T-helper 2 cell treated with Interferon-gamma antibody and Interleukin-4, amounts not matched to agents 5 μg/mL and 100 μg/mL, for 36 hours (primary cell): ENCODE data around the gene ZNF467.

Source experiments
- DNase-seq: peaks from one replicate; pipeline ENCODE4 v3.0.0; 2021; ENCODE audit warnings: low spot score
- H3K27ac Mint-ChIP-seq: one replicate; pipeline ENCODE4 v1.8.0; 2021; ENCODE audit warnings: mild to moderate bottlenecking, mixed read lengths
- H3K27me3 Mint-ChIP-seq: one replicate; pipeline ENCODE4 v1.8.0; 2021; ENCODE audit warnings: low read depth, mixed read lengths
- H3K36me3 Mint-ChIP-seq: one replicate; pipeline ENCODE4 v1.8.0; 2021; ENCODE audit warnings: low read depth, mixed read lengths
- H3K4me1 Mint-ChIP-seq: one replicate; pipeline ENCODE4 v1.8.0; 2021; ENCODE audit warnings: low read depth, mixed read lengths
- H3K4me3 Mint-ChIP-seq: one replicate; pipeline ENCODE4 v1.8.0; 2022; ENCODE audit warnings: mild to moderate bottlenecking, moderate library complexity, mixed read lengths
- H3K9me3 Mint-ChIP-seq: one replicate; pipeline ENCODE4 v1.8.0; 2021; ENCODE audit warnings: mixed read lengths

Gene ZNF467

GRCh38 chr7:149764481-149765398 lies 8.6 kb downstream of the ZNF467 start:
- Mint-ChIP-seq H3K27ac (no peak overlapping the region), H3K4me3 (no peak overlapping the region), H3K36me3 (no peaks in the 10 kb centered on the region)

DNA sequence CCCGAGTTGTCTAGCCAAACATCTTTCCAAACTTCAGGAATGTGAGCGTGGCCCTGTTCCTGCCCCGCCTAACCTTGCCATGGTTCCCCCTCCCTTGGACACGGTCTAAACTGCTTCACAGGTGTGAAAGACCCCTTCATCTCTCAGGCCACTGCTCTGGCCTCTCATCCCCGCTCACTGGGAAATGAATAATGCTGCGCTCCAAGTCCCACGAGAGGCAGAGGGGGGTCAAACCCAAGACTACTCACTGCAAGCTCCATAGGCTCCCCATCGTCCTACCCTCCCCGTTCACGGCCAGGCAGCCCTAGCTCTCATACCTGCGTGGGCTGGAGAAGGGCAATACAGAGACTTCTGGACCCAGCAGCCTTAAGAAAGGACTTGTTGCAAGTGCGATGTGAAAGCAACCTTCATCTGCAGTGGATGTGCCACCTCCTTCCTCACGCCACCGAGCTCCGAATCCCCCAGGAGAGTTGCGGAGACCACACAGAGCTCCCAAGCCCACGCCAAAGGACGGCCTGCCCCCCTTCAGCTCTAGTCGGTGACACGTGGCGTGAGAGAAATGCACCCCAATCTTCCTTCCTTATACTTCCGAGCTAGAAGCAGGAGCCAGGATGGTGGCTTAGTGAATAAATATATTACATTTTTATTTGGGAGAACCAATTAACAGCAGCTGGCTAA lies 9.7 kb downstream of the ZNF467 start:
- Mint-ChIP-seq H3K4me1 (no peaks in the 10 kb centered on the region), H3K27me3 (peaks cover 9% of the 10 kb centered on the region), H3K9me3 (no peaks in the 10 kb centered on the region), H3K4me3 (no peak overlapping the region), H3K27ac (no peak overlapping the region), H3K36me3 (no peaks in the 10 kb centered on the region)
- DNase-seq: no peak

More at GRCh38 chr7:149764481-149765398, 8.6 kb downstream of the ZNF467 start:
- no peak for DNase-seq
- Mint-ChIP-seq H3K4me1 (no peaks in the 10 kb centered on the region), H3K9me3 (no peaks in the 10 kb centered on the region), H3K27me3 (peaks cover 10% of the 10 kb centered on the region)

DNA sequence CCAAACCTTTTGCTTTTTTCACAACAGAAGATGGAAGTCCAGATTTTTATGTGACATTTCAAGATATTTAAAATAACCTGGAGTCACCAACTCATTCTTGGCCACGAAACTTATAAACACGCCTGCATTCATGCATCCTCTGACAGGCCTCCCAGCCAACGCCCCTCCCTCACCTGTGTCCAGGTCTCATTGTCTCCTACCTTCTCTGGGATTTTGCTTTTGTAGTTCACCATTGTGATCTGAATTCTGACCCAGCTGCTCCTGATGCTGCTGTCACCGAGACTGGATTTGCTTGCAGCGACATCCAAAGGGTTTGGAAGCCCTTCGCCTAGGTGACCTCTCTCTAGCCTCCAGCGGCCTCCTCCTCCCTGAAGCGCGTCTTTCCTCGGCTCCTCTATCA lies 10.8 kb downstream of the ZNF467 start:
- no peak overlapping the region for H3K4me3 Mint-ChIP-seq
- no peak for DNase-seq
- no peaks in the 10 kb centered on the region for H3K27me3 Mint-ChIP-seq
- no peaks in the 10 kb centered on the region for H3K4me1 Mint-ChIP-seq
- H3K36me3 Mint-ChIP-seq: no peaks in the 10 kb centered on the region
- H3K27ac Mint-ChIP-seq: no peak overlapping the region
- no peaks in the 10 kb centered on the region for H3K9me3 Mint-ChIP-seq

GRCh38 chr7:149762089-149762488 lies 11.3 kb downstream of the ZNF467 start:
- no peaks in the 10 kb centered on the region for H3K4me1 Mint-ChIP-seq
- H3K27ac Mint-ChIP-seq: no peak overlapping the region
- H3K9me3 Mint-ChIP-seq: no peaks in the 10 kb centered on the region
- H3K4me3 Mint-ChIP-seq: no peak overlapping the region
- no peak for DNase-seq
- H3K36me3 Mint-ChIP-seq: no peaks in the 10 kb centered on the region
- no peaks in the 10 kb centered on the region for H3K27me3 Mint-ChIP-seq

GRCh38 chr7:149761307-149761706 lies 12.1 kb downstream of the ZNF467 start:
- Mint-ChIP-seq H3K9me3 (no peaks in the 10 kb centered on the region), H3K27me3 (no peaks in the 10 kb centered on the region), H3K4me1 (no peaks in the 10 kb centered on the region), H3K36me3 (no peaks in the 10 kb centered on the region), H3K4me3 (no peak overlapping the region), H3K27ac (no peak overlapping the region)
- no peak for DNase-seq

DNA sequence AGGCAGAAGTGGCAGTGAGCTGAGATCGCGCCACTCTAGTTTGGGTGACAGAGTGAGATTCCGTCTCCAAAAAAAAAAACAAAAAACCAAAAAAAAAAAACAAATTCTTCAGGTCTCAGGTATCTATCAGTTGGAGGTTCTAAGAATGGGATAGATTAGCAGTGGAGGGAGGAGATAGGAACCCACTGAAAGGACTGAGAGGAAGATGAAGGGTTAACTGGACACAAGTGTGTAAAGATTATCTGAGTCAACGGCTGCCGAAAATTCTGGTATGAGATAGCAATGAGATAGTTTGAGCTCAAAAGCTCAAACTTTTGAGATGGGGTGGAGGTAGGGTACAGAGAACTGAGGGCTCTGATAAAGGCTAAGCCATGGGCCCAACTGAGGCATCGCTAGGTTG lies 12.8 kb downstream of the ZNF467 start:
- Mint-ChIP-seq H3K36me3 (no peaks in the 10 kb centered on the region), H3K4me3 (no peak overlapping the region)
- no peak for DNase-seq

DNA sequence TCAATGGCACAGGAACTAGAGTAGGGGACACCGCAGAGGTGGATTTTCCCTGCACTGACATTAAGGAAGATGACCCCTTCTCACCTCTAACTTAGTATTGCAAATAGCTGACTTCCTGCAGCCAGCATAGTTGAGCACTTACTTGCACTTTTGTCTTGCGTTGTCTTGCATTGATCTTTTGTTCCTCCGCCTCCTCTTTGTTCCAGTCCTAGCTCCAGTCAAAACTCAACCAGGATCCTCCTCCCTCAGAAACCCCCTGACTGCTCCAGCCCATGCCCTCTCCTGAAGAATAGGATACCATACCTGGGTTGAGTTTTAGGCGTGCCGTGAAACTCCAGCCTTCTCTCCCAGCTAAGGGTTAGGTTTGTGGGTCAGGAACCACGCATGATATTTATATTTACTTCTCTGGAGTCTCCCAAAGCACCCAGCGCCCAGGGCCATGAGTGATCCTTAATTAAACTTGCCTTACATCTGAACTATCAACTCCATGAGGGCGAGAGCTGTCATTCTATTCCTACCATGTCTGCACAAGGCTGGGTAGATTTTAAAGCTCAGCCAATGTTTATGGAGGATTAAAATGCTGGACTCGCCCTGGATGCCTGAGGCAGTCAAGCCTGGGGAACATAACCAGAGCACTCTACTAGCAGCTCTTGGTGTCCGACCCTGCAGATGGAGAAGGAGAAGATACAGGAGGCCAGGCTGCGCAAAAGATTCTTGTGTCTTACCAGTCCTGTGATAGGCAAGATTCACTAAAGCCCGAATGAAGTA lies 14.1 kb downstream of the ZNF467 start:
- Mint-ChIP-seq H3K9me3 (no peaks in the 10 kb centered on the region), H3K27ac (no peak overlapping the region), H3K27me3 (no peaks in the 10 kb centered on the region), H3K36me3 (no peaks in the 10 kb centered on the region), H3K4me1 (no peaks in the 10 kb centered on the region), H3K4me3 (no peak overlapping the region)
- DNase-seq: no peak

More for the DNA sequence above, 12.8 kb downstream of the ZNF467 start:
- no peaks in the 10 kb centered on the region for H3K9me3 Mint-ChIP-seq
- H3K27me3 Mint-ChIP-seq: no peaks in the 10 kb centered on the region
- no peak overlapping the region for H3K27ac Mint-ChIP-seq
- no peaks in the 10 kb centered on the region for H3K4me1 Mint-ChIP-seq

- no peak overlapping the region for H3K4me3 Mint-ChIP-seq
- H3K27ac Mint-ChIP-seq: no peak overlapping the region
- H3K27me3 Mint-ChIP-seq: no peaks in the 10 kb centered on the region
Measured at GRCh38 chr7:149753375-149754233, 19.8 kb downstream of the ZNF467 start.

DNA sequence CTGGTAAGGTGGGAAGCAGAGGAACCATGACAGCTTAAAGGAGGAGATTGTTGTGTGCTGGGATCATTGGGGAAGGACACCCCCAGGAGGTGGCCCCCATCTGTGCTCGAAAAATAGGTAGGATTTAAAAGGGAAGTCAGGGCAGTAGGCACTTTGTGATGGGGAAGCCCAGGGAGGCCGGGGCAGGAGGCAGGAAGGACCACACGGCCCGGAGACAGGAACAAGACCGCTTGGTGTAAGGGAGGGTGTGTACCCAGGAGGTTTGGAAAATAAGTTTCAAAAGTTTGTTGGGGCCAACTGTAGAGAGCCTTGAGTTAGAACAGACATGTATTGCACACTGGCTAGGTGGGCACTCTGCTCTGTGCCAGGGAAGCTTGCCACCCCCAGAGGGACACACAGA lies 20.7 kb downstream of the ZNF467 start:
- Mint-ChIP-seq H3K27me3 (no peaks in the 10 kb centered on the region), H3K27ac (no peak overlapping the region), H3K4me3 (no peak overlapping the region), H3K4me1 (no peaks in the 10 kb centered on the region), H3K36me3 (no peaks in the 10 kb centered on the region), H3K9me3 (no peaks in the 10 kb centered on the region)
- DNase-seq: no peak

More at GRCh38 chr7:149753375-149754233, 19.8 kb downstream of the ZNF467 start:
- DNase-seq: no peak
- no peaks in the 10 kb centered on the region for H3K36me3 Mint-ChIP-seq
- H3K4me1 Mint-ChIP-seq: no peaks in the 10 kb centered on the region
- H3K9me3 Mint-ChIP-seq: no peaks in the 10 kb centered on the region

GRCh38 chr7:149751043-149751775 lies 22.2 kb downstream of the ZNF467 start:
- no peak for DNase-seq
- Mint-ChIP-seq H3K4me3 (no peak overlapping the region), H3K9me3 (no peaks in the 10 kb centered on the region), H3K36me3 (no peaks in the 10 kb centered on the region), H3K4me1 (no peaks in the 10 kb centered on the region), H3K27me3 (no peaks in the 10 kb centered on the region), H3K27ac (no peak overlapping the region)

GRCh38 chr7:149750122-149750845 lies 23.1 kb downstream of the ZNF467 start:
- Mint-ChIP-seq H3K27ac (no peak overlapping the region), H3K4me3 (no peak overlapping the region), H3K27me3 (peaks cover 2% of the 10 kb centered on the region), H3K36me3 (no peaks in the 10 kb centered on the region), H3K4me1 (no peaks in the 10 kb centered on the region), H3K9me3 (no peaks in the 10 kb centered on the region)
- DNase-seq: no peak

GRCh38 chr7:149748076-149748874 lies 25.1 kb downstream of the ZNF467 start:
- no peaks in the 10 kb centered on the region for H3K36me3 Mint-ChIP-seq
- peaks cover 14% of the 10 kb centered on the region for H3K27me3 Mint-ChIP-seq
- no peak for DNase-seq
- H3K9me3 Mint-ChIP-seq: no peaks in the 10 kb centered on the region
- H3K4me1 Mint-ChIP-seq: peaks cover 2% of the 10 kb centered on the region
- H3K27ac Mint-ChIP-seq: no peak overlapping the region
- no peak overlapping the region for H3K4me3 Mint-ChIP-seq
